Measurements from ENCODE around the gene SNTB2. TPM values are rescaled to one million over a fixed set of nuclear protein-coding genes. Genes with fewer than 3 reads are reported as not detected.

The SNTB2 gene
- total and polyA plus RNA-seq, 9 of the 15 experiments (the other 6 are each of a cell fraction or from before 2014, with no cell fraction given) = 1.2 to 13.7 (median 5.7) TPM

DNA sequence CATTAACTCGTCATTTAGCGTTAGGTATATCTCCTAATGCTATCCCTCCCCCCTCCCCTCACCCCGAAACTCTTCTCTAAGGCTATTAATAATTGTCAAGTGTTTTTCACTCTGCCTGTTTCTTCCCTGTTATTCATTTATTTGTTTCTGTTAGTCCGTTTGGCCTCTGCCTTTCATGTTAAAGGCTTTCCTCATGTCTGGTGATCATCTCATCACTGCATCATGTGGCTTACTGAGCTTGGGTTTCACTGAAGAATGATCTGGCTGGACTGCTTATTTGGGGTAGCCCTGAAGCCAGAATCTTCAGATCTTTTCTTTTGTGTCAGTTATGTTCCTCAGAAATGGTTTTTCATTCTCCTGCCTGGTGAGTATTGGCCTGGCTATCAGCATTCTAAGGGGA is 45.0 kb upstream of the SNTB2 start:
- in situ Hi-C loops (cut with MboI) (no loop called here), intact Hi-C loops (cut with micrococcal nuclease) (no loop called here)
- POLR2A ChIA-PET = interaction anchor here (0.5 to 1.0 kb wide), 3 partner anchors 16 to 238 kb away, joined by 3 to 4 read pairs (median 4); no protein-coding TSS in a partner anchor
- Histone ChIP-seq H3K9me1 (ENCODE audit: control insufficient read depth, insufficient read depth, low read length) (peaks cover 4% of the 10 kb centered on the region), H2AFZ (ENCODE audit: low read depth, low read length) (no peak overlapping the region), H3K9me3 (replicated peaks; ENCODE audit: control insufficient read depth, insufficient read depth, low read depth, low read length) (no peaks in the 10 kb centered on the region), H3K36me3 (ENCODE audit: control insufficient read depth, insufficient read depth, low read length) (peaks cover 90% of the 10 kb centered on the region), H3K9ac (ENCODE audit: insufficient read depth in 1 of 2, low read depth in 2 of 2, low read length in 2 of 2) (no peak overlapping the region), H3K4me2 (ENCODE audit: insufficient read depth, low read length) (no peak overlapping the region), H3K4me3 (no peak overlapping the region), H3K79me2 (ENCODE audit: control insufficient read depth, insufficient read depth, low read length) (peaks cover 48% of the 10 kb centered on the region), H3K4me1 (replicated peaks in 1 of 2; ENCODE audit: control insufficient read depth in 2 of 2, insufficient read depth in 2 of 2, low read length in 2 of 2) (no peaks in the 10 kb centered on the region), H3K27me3 (ENCODE audit: control insufficient read depth in 2 of 2, insufficient read depth in 2 of 2, low read length in 2 of 2) (no peaks in the 10 kb centered on the region), H3K27ac (ENCODE audit: extremely low read depth, low read depth, low read length) (no peak overlapping the region), H4K20me1 (replicated peaks; ENCODE audit: control insufficient read depth, insufficient read depth, low read length) (no peaks in the 10 kb centered on the region)
- CTCF ChIA-PET (ENCODE audit: low intra/inter-chr PET ratio) = no interaction called here
- 85% methylated on average over 2 of the region's 4 CpGs for WGBS (ENCODE audit: insufficient coverage, low coverage, missing lambda C conversion rate)
- TF ChIP-seq, protein P1, sequence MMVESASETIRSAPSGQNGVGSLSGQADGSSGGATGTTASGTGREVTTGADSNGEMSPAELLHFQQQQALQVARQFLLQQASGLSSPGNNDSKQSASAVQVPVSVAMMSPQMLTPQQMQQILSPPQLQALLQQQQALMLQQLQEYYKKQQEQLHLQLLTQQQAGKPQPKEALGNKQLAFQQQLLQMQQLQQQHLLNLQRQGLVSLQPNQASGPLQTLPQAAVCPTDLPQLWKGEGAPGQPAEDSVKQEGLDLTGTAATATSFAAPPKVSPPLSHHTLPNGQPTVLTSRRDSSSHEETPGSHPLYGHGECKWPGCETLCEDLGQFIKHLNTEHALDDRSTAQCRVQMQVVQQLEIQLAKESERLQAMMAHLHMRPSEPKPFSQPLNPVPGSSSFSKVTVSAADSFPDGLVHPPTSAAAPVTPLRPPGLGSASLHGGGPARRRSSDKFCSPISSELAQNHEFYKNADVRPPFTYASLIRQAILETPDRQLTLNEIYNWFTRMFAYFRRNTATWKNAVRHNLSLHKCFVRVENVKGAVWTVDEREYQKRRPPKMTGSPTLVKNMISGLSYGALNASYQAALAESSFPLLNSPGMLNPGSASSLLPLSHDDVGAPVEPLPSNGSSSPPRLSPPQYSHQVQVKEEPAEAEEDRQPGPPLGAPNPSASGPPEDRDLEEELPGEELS (CRISPR knock-in tag; IDR thresholded peaks at IDR 0.05; ENCODE audit: borderline replicate concordance) = no peak
- TF ChIP-seq, protein P2, sequence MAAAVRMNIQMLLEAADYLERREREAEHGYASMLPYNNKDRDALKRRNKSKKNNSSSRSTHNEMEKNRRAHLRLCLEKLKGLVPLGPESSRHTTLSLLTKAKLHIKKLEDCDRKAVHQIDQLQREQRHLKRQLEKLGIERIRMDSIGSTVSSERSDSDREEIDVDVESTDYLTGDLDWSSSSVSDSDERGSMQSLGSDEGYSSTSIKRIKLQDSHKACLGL (CRISPR knock-in tag; IDR thresholded peaks at IDR 0.05; ENCODE audit: borderline replicate concordance, poor library complexity, severe bottlenecking) = no peak
- no peak for TF ChIP-seq KLF16 (IDR thresholded peaks at IDR 0.05)
- ATAC-seq = no peak
- BruUV-seq (replicated peaks) = no TSS peak
- no peak for FAIRE-seq
- no peak for DNase-seq (ENCODE audit: extremely low read depth in 1 of 4, low spot score in 3 of 4)

All from K562 (cell line).